Loucy (cell line): Measurements from ENCODE around the gene SF3B4.
"Not testable (repeated sequence)": the region's sequence is repeated elsewhere in the genome, so short reads cannot be mapped to it uniquely, and the experiment has no call there.

Experiments
- H2AFZ ChIP-seq: fragments of 200-600 bp; sonication (generic); 2 replicates; pipeline ENCODE4 v1.6.0; 2016; ENCODE audit warnings: antibody characterized with exemption, mild to moderate bottlenecking, low read length, moderate library complexity
- H3F3A ChIP-seq: fragments of 200-600 bp; 2 replicates; pipeline ENCODE4 v1.6.0; 2016; ENCODE audit warnings: antibody characterized with exemption, low read depth, mild to moderate bottlenecking
- H3K27me3 ChIP-seq: fragments of 200-600 bp; sonication (generic); 2 replicates; pipeline ENCODE4 v1.6.1; 2014; ENCODE audit warnings: low read length, mild to moderate bottlenecking; ENCODE audit not compliant: insufficient read depth, poor library complexity, severe bottlenecking
- H3K36me3 ChIP-seq: fragments of 200-600 bp; sonication (generic); 2 replicates; pipeline ENCODE4 v1.6.1; 2016; ENCODE audit warnings: low read length; ENCODE audit not compliant: insufficient read depth
- H3K4me1 ChIP-seq: fragments of 200-600 bp; sonication (generic); 2 replicates; pipeline ENCODE4 v1.5.1; 2014; ENCODE audit warnings: low read length, mild to moderate bottlenecking; ENCODE audit not compliant: insufficient read depth, poor library complexity, severe bottlenecking
- H3K4me2 ChIP-seq: fragments of 200-600 bp; sonication (generic); 2 replicates; pipeline ENCODE4 v1.6.0; 2014; ENCODE audit warnings: antibody characterized with exemption, low read length, low read depth, mild to moderate bottlenecking; ENCODE audit not compliant: poor library complexity, severe bottlenecking
- H3K4me3 ChIP-seq: fragments of 200-600 bp; sonication (generic); 2 replicates; pipeline ENCODE4 v1.5.1; 2014; ENCODE audit warnings: low read length, mild to moderate bottlenecking, mixed read lengths; ENCODE audit not compliant: poor library complexity, severe bottlenecking
- H3K79me2 ChIP-seq: fragments of 200-600 bp; sonication (generic); 2 replicates; pipeline ENCODE4 v1.6.1; 2014; ENCODE audit warnings: low read length; ENCODE audit not compliant: insufficient read depth
- H3K9ac ChIP-seq: fragments of 200-600 bp; sonication (generic); 2 replicates; pipeline ENCODE4 v1.6.0; 2014; ENCODE audit warnings: mild to moderate bottlenecking, low read depth, low read length, moderate library complexity; ENCODE audit not compliant: poor library complexity, severe bottlenecking
- H3K9me2 ChIP-seq: fragments of 200-600 bp; sonication (generic); replicated peaks from 2 replicates; pipeline ENCODE4 v1.6.1; 2016; ENCODE audit warnings: low read depth, low read length, mixed read lengths
- H3K9me3 ChIP-seq: fragments of 200-600 bp; sonication (generic); 2 replicates; pipeline ENCODE4 v1.6.1; 2014; ENCODE audit warnings: mild to moderate bottlenecking, antibody characterized with exemption, low read length, low read depth; ENCODE audit not compliant: insufficient read depth
- H4K20me1 ChIP-seq: fragments of 200-600 bp; sonication (generic); 2 replicates; pipeline ENCODE4 v1.6.0; 2014; ENCODE audit warnings: antibody characterized with exemption, low read length, mild to moderate bottlenecking; ENCODE audit not compliant: insufficient read depth, poor library complexity, severe bottlenecking
- EZH2phosphoT487 ChIP-seq: fragments of 200-600 bp; IDR thresholded peaks from 2 replicates; pipeline ENCODE4 v1.6.1; 2018; ENCODE audit warnings: antibody characterized with exemption, mild to moderate bottlenecking, moderate library complexity, borderline replicate concordance
- TF ChIP-seq, protein P1 (sequence below): fragments of 200-600 bp; sonication (generic); conservative IDR thresholded peaks from 2 replicates; pipeline ENCODE4 v1.5.1; 2014; ENCODE audit warnings: mild to moderate bottlenecking, antibody characterized with exemption, low read length

The SF3B4 gene

DNA sequence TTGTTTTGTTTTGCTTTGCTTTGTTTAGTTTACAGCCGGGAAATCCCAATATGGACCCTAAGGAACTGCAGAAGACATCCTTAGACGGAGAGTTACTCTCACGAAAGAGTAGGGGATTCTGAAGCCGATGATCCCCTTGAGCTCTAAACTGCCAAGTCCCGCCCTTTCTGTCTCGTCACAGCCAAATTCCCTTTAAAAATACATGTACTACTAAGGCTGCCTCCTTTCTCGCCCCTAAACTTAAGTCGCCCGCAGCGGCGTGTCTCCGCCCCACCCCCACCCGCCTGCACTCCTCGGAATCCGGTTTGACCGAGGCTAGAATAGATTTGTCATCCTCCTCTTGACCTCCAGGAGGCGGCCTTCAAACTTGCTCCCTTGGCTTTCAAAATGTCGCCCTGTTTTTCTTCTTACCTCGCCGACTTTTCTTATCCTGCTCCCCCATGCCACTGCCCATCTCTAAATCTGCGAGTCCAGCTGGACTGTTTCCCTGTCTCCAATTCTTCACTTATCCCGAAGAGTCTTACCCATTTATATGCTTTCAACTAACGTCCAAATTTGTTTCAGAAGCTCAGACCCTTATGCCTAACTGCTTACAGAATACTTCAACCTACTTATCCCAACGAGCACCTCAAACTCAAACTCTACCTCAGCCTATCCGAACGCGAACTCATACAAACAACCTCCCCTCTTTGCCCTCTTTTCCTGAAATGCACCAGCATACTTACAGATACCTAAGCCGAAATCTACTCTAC, 39.2 kb downstream of the SF3B4 start:
- H3K9me2 ChIP-seq: no peaks in the 10 kb centered on the region
- TF ChIP-seq EZH2phosphoT487: no peak
- TF ChIP-seq, protein P1, sequence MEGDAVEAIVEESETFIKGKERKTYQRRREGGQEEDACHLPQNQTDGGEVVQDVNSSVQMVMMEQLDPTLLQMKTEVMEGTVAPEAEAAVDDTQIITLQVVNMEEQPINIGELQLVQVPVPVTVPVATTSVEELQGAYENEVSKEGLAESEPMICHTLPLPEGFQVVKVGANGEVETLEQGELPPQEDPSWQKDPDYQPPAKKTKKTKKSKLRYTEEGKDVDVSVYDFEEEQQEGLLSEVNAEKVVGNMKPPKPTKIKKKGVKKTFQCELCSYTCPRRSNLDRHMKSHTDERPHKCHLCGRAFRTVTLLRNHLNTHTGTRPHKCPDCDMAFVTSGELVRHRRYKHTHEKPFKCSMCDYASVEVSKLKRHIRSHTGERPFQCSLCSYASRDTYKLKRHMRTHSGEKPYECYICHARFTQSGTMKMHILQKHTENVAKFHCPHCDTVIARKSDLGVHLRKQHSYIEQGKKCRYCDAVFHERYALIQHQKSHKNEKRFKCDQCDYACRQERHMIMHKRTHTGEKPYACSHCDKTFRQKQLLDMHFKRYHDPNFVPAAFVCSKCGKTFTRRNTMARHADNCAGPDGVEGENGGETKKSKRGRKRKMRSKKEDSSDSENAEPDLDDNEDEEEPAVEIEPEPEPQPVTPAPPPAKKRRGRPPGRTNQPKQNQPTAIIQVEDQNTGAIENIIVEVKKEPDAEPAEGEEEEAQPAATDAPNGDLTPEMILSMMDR: peak; percentile 74

DNA sequence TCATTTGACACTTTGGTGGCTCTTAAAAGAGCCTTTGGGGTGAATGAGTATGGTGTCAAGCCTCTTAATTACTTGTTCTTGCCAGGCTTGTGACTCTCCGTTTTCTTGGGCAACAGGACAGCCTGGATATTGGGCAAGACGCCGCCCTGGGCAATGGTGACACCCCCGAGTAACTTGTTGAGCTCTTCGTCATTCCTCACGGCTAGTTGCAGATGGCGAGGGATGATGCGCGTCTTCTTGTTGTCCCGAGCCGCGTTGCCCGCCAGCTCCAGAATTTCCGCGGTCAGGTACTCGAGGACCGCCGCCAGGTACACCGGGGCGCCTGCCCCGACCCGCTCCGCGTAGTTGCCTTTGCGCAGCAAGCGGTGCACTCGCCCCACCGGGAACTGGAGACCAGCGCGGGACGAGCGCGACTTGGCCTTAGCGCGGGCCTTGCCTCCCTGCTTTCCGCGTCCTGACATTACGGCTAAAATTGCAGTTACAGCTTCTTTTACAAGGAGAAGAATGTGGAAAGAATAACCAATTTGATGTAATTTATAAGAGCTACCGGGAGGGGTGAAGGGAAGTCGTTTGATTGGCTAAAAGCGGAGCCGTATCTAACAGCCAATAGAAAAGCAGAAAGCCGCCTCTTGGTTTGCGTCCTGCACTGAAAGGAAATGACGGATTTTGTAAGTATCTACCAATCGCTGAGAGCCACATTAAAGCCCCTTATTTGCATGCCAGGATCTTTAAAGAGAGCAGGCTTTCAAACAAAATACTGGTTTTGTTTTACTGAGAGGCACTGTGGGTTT, 40.0 kb downstream of the SF3B4 start:
- Histone ChIP-seq H3F3A (peaks cover 21% of the 10 kb centered on the region), H3K9me2 (no peaks in the 10 kb centered on the region), H3K4me1 (peaks cover 24% of the 10 kb centered on the region), H3K79me2 (peaks cover 16% of the 10 kb centered on the region), H3K4me3 (peak overlapping the region; percentile 79), H2AFZ (no peak overlapping the region), H4K20me1 (no peaks in the 10 kb centered on the region), H3K9me3 (no peaks in the 10 kb centered on the region), H3K36me3 (no peaks in the 10 kb centered on the region), H3K9ac (peak overlapping the region; percentile 97), H3K4me2 (peak overlapping the region; percentile 87), H3K27me3 (no peaks in the 10 kb centered on the region)
- TF ChIP-seq, protein P1: no peak
- TF ChIP-seq EZH2phosphoT487: no peak

More for the DNA sequence above, 39.2 kb downstream of the SF3B4 start:
- peak overlapping the region; percentile 97 for H3K9ac ChIP-seq
- H2AFZ ChIP-seq: peak overlapping the region; percentile 72
- peak overlapping the region; percentile 87 for H3K4me2 ChIP-seq
- H4K20me1 ChIP-seq: no peaks in the 10 kb centered on the region
- H3F3A ChIP-seq: peaks cover 21% of the 10 kb centered on the region
- peak overlapping the region; percentile 79 for H3K4me3 ChIP-seq
- no peaks in the 10 kb centered on the region for H3K27me3 ChIP-seq
- peaks cover 12% of the 10 kb centered on the region for H3K79me2 ChIP-seq
- no peaks in the 10 kb centered on the region for H3K36me3 ChIP-seq
- H3K4me1 ChIP-seq: peaks cover 23% of the 10 kb centered on the region
- H3K9me3 ChIP-seq: no peaks in the 10 kb centered on the region

DNA sequence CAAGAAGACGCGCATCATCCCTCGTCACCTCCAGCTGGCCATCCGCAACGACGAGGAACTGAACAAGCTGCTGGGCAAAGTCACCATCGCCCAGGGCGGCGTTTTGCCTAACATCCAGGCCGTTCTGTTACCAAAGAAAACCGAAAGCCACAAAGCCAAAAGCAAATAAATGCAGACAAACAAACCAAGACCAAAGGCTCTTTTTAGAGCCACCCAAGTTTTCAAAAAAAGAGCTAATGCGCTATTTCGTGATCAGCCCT, 40.5 kb downstream of the SF3B4 start:
- H3K79me2 ChIP-seq: peaks cover 16% of the 10 kb centered on the region
- not testable (repeated sequence) for H2AFZ ChIP-seq, H4K20me1 ChIP-seq, H3K27me3 ChIP-seq, H3K9me2 ChIP-seq, H3K9me3 ChIP-seq, H3K36me3 ChIP-seq
- peaks cover 24% of the 10 kb centered on the region for H3K4me1 ChIP-seq
- peaks cover 21% of the 10 kb centered on the region for H3F3A ChIP-seq
- H3K4me2 ChIP-seq: peak overlapping the region; percentile 87
- peak overlapping the region; percentile 97 for H3K9ac ChIP-seq
- peak overlapping the region; percentile 79 for H3K4me3 ChIP-seq
